Stimulated activated CD4-positive, alpha-beta T cell treated with anti-CD3 and anti-CD28 coated beads, TNF-alpha, amount 100 ng/mL, for 4 hours (primary cell): ENCODE measurements around the gene VWF.

Experiments
- DNase-seq, 3 experiments: peaks; one replicate each; pipeline ENCODE4 v3.0.0-alpha.2; 2020; ENCODE audit warnings: low read depth in 3 of 3

Gene VWF

DNA sequence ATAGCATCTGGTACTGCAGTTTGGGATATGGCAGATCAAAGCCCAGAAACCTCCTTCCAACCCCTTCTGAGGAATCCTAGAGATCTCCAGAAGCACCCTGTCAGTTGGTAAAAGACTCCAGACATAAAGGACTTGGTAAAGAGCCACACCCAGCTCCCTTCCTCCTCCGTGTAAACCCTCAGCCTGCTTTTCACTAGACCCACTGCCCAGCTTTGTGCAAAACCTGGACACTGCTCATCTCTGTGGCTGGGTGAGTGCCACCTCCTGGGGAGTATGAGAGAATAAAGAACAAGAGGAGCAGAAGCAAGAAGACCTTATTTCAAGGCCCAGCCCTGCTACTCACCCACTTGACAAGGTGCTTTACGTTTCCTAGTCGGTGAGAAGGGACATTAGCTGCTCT is 212.5 kb downstream of the VWF start:
- no peak for DNase-seq

DNA sequence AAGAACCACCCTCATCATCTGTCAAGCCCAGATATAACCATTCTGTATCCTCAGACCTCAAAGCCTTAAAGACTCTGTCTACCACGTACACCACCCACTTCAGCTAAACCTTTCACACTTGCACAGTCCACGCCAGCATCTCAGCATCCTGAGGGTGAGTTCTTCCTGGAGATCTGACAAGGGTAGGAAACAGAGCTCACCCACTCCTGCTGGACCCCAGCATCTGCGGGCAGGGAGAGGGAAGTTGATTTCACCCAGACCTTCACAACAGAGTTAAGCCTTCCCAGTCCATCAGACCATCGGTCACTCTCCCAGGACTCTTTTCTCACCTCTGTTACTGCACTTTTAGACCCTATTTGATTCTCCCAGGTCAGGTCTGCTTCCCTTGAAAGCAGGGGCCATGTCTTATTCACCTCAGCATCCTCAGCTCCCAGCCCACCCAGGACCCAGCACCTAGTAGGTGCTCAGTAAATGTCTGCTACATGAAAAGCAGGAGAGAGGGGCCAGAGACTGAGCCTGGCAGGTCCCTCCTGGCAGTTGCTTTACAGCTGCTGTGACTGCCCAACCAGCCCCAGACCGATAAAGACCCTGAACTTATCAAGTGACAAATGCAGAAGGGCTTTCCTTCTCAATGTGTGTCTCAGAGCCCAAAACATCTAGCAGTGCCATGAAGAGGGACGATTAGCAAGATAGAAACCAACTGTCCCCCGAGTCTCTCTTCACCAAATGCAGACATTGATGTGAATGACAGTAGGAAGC is 213.5 kb downstream of the VWF start:
- no peak for DNase-seq

DNA sequence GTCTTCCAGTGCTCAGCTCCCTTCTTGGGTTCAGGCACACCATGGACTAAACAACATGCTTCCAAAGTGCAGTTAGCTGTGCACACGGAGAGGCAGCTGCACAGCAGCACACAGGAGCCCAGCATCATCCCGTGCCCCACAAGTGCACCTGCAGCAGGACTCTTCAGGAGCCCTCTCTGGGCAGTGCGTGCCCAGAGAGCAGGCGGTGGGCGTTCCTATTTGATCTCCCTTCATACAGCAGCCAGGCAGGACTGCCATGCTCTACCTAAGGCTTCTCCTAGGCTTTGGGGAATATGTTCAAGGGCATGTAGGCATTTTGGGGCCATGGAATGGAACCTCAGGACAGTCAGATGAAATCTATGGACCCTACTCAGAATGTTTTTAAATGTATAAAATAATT is 214.9 kb downstream of the VWF start:
- DNase-seq = no peak

DNA sequence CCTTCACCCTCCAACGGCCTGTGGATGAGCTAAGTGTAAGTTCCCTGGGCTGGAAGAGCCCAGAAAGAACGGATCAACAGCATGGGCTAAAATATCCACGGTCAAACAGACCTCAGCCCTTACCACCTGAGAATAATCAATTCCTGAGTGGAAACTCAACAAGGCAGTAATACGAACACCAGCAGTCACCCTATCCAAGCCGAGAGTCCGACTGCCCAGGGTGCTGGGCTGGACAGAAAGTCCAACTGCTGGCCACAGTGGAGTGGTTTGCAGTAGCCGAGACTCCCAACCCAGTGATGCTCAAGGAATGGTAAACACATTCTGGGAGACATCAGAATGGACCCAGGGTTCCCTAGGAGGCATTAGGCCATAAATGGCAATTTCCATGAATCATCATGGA is 216.2 kb downstream of the VWF start:
- no peak for DNase-seq

DNA sequence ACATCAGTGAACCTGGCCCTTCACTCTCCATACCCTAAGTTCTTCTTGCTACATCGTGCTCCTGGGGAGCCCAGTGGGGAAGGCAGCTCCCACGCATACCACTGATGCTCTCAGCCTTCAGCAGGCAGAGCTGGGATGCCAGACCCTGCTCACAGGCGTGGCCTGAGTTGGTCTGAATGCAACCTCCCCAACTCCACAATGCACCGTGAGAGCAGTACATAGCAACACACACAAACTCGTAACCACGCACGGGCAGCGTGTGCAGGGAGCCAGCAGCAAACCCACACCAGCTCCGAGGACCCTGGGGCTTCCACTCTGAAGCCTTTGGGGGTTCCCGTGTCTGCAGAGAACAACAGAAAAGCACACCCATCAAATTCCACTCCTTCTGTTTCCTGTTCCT is 216.7 kb downstream of the VWF start:
- no peak for DNase-seq

DNA sequence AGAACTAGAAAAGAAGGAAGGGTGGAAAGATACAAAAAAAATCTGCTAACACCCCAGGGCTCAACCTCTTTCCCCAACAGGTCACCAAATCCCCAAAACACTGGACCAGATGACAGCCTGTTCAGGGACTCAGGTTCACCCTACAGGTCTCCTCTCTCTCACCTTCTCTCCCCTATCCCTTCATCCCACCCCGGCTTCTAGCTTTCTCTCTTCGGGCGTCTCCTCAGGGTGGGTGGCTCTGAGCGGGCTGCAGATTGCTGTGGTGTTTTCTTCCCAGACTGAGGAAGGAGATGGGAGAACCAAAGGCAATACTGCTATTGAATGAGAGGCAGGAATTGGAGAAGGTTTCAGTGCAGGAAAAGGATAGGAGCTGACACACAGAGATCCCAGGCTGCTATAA is 218.7 kb downstream of the VWF start:
- no peak for DNase-seq

DNA sequence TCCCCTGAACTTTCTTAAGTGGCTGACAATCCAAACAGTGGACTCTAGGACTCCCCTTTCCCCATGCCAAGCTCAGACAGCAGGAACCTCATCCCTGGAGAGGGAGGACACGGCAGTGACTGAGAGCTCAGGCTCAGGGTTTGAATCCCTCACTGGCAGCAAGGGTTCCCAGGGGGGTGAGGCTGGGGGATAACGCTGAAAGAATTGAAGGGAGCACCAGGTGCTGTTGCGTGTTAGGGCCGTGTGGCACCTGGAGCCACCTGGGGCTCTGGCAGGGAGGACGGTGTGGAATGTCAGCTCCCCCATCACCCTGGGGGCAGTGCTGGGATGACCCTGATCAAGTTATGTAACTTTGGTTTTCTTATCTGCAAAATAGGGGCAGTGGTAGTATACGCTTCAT is 219.5 kb downstream of the VWF start:
- DNase-seq = no peak

DNA sequence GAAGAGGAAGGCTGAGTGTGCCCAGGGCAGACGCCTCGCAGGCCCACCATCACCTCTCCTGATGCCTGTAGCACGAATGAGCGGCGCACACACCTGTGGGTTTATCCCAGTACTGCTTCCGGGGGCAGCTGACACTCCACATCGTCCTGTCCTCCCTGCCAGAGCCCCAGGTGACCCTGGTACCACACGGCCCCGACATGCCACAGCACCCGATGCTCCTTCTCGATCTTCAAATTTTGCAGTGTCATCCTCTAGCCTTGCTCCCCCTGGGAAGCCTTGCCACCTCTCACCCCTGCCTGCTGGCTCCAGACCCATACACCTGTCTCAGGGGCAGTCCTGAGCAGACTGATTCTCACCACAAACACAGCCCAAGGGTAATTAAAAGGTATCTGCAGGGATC is 220.0 kb downstream of the VWF start:
- no peak for DNase-seq

DNA sequence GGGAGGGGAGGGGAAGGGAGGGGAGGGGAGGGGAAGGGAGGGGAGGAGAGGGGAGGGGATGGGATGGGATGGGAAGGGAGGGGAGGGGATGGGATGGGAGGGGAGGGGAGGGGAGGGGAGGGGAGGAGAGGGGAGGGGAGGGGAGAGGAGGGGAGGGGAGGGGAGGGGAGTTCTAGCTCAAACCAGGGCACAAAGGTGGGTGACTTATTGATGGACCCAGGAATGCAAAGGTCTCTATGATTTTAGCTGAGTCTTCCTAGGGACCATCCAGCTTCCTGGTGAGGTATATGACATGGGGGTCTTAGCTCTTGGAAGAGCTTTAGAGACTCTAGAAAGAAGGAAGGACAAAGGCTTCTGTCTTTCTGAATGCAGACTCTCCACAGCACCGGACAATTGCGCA is 221.7 kb downstream of the VWF start:
- DNase-seq = no peak

DNA sequence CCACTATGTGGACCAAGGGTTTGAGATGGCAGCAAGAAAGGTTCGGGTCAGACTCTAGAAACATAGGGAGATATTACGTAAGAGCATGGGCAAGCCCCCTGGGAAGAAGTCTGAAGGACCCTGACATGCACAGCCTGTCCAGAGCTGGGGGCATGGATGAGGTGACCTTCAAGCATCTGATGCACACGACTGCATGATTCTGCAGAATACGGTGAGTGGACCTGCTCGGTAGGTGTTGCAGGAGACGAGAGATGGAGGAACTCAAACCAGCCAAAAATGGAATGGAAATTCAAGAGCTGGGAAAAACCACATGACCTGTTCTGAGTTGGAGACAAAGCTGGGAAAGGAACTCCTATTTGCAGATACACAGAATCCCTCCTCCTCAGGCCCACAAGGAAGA is 223.1 kb downstream of the VWF start:
- DNase-seq = no peak

DNA sequence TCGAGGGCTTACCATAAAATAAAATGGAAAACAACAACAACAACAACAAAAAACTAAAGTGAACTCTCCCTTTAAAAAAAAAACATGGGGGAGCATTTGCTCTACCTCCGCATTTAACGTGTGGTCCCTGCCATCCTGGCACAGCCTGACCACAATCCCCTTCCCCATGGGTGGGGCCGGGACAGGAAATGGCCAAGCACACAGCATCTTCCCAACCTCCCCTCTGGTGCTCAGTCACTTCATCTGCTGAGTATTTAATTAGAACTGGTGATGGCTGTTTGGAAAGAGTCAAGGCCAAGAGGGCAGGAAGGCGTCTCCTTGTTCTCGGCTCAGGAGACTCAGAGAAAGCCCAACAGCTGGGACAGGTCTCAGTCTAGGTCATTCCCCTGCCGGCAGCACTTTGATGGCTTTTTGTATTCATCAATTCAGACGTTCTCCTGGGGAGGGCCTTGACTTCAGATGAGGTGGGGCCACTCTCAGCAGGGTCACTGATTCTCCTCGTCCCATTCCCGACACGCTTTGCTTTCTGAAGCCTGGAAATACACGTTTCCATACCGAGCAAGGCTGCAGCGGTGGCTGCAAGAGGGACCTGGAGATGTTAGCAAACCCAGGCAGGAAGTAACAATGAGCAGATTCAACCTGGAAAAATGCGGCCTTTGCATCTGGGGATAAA is 223.8 kb downstream of the VWF start:
- DNase-seq = no peak

DNA sequence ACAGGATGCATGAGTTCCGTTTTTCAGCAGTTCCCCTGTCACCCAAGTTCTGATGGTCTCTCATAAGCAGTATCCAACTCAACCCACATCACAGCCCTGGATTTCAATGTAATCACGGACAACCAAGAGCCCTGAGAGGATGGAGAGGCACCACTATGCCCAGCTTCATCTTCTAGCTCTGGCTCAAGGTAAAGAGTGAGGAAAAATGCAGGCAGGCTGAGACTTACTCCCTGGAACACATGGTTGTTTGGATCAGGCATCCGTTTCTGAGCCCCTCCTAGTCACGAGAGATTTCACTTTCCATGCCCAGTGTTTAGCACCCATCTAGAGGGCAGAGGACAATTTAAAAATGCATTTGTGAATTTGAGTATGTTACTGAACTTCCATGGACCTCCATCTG is 224.4 kb downstream of the VWF start:
- no peak for DNase-seq

DNA sequence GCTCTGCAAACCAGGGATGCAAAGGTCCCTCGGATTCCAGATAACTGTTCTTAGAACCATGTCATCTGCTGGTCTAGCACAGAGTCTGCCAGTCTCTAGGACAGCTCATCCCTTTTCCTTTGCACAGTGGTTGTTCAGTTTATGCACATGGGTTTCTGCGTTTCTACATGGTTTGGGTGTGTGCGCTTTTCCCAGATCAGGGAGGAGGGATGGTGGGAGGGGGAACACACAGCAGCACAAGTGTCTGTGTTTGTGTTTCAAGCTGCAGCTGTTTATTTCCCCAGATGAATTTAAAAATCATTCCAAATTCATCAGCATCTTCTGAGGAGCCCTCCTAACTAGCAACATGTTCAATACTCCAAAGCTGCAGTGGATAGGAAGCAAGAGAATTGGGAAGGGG is 224.8 kb downstream of the VWF start:
- no peak for DNase-seq

DNA sequence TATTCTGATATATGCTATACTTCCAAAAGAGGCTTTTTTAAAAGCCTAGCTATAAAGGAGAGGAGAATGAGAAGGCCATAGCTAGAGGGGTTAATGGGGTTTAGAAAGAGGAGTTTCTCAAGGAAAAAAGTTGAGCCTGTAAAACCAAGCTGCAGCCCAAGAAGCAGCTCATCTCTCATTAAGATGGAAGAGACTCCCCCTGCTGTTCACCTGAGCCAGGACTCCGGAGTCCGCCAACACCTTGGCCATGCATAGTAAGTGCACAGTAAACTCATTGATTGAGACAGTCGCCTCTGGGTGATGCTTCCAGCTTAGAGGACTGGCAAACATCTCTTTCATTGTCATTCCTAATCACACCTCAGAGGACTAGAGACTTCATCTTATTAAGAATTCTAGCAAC is 225.6 kb downstream of the VWF start:
- no peak for DNase-seq
